HepG2 (cell line): ENCODE measurements around the gene ABT1. TPM values are rescaled to one million over a fixed set of nuclear protein-coding genes. Genes with fewer than 3 reads are reported as not detected.
A peak's percentile ranks its signal among the peaks of the same experiment; 100 is the strongest.

Experiments
- KDM5B ChIP-seq: sonication (generic); formaldehyde crosslinking; IDR thresholded peaks from 2 replicates; pipeline ENCODE4 v1.4.0; 2020; ENCODE audit warnings: missing genetic modification reagents, mild to moderate bottlenecking, borderline replicate concordance
- MATR3 ChIP-seq: sonication (generic); formaldehyde crosslinking; IDR thresholded peaks from 2 replicates; pipeline ENCODE4 v1.4.0; 2020; ENCODE audit warnings: missing genetic modification reagents
- MAZ ChIP-seq, 2 experiments: sonication (generic) in 1 of 2; formaldehyde crosslinking in 1 of 2; IDR thresholded peaks; 2 replicates each; pipeline versions ENCODE4 v1.5.0 to v1.6.1; 2012 to 2020; ENCODE audit warnings: low read depth in 2 of 2, mild to moderate bottlenecking in 2 of 2, borderline replicate concordance in 1 of 2, improper control_type of control experiment in 1 of 2, low read length in 1 of 2, missing genetic modification reagents in 1 of 2, moderate library complexity in 1 of 2
- MYPOP ChIP-seq: sonication (generic); formaldehyde crosslinking; IDR thresholded peaks from 2 replicates; pipeline ENCODE4 v1.8.1; 2023; ENCODE audit warnings: mild to moderate bottlenecking, moderate library complexity, missing genetic modification reagents
- NCOA1 ChIP-seq: sonication (generic); formaldehyde crosslinking; IDR thresholded peaks from 2 replicates; pipeline ENCODE4 v1.9.0; 2021; ENCODE audit warnings: missing genetic modification reagents
- NR2F1 ChIP-seq, 2 experiments: fragments of 450-650 bp in 1 of 2; formaldehyde crosslinking in 1 of 2; IDR thresholded peaks; 2 replicates each; pipeline versions ENCODE4 v1.5.0 to v1.6.1; 2016 to 2020; ENCODE audit warnings: mild to moderate bottlenecking in 1 of 2, missing compliant biosample characterization in 1 of 2, missing genetic modification reagents in 1 of 2, moderate library complexity in 1 of 2
- PATZ1 ChIP-seq: sonication (generic); formaldehyde crosslinking; IDR thresholded peaks from 2 replicates; pipeline ENCODE4 v1.4.0; 2020; ENCODE audit warnings: missing genetic modification reagents
- PRDM4 ChIP-seq: sonication (generic); formaldehyde crosslinking; IDR thresholded peaks from 2 replicates; pipeline ENCODE4 v1.9.0; 2021; ENCODE audit warnings: missing genetic modification reagents, borderline replicate concordance
- SOX5 ChIP-seq: IDR thresholded peaks from 2 replicates; pipeline ENCODE4 v1.6.1; 2016; ENCODE audit warnings: borderline replicate concordance
- SRSF9 ChIP-seq: fragments of 200-400 bp; formaldehyde crosslinking; IDR thresholded peaks from 2 replicates; pipeline ENCODE4 v1.6.1; 2018; ENCODE audit warnings: borderline replicate concordance, mild to moderate bottlenecking, low read depth, low read length; ENCODE audit not compliant: insufficient read depth, poor library complexity, severe bottlenecking
- STAT5B ChIP-seq: sonication (generic); formaldehyde crosslinking; IDR thresholded peaks from 2 replicates; pipeline ENCODE4 v1.4.0; 2020; ENCODE audit warnings: missing genetic modification reagents
- ZBTB2 ChIP-seq: sonication (generic); formaldehyde crosslinking; IDR thresholded peaks from 2 replicates; pipeline ENCODE4 v1.8.0; 2022; ENCODE audit warnings: low read depth, missing genetic modification reagents
- ZC3H13 ChIP-seq: sonication (generic); formaldehyde crosslinking; IDR thresholded peaks from 2 replicates; pipeline ENCODE4 v1.8.1; 2023; ENCODE audit warnings: mild to moderate bottlenecking, missing genetic modification reagents, moderate library complexity
- ZKSCAN8 ChIP-seq: IDR thresholded peaks from 2 replicates; pipeline ENCODE4 v1.6.1; 2016; ENCODE audit warnings: borderline replicate concordance, missing genetic modification reagents, missing compliant biosample characterization
- ZNF343 ChIP-seq: sonication (generic); formaldehyde crosslinking; IDR thresholded peaks from 2 replicates; pipeline ENCODE4 v1.4.0; 2020; ENCODE audit warnings: mild to moderate bottlenecking, missing genetic modification reagents
- ZNF354B ChIP-seq: sonication (generic); formaldehyde crosslinking; IDR thresholded peaks from 2 replicates; pipeline ENCODE4 v1.8.0; 2022; ENCODE audit warnings: mild to moderate bottlenecking, missing genetic modification reagents
- ZNF556 ChIP-seq: sonication (generic); formaldehyde crosslinking; IDR thresholded peaks from 2 replicates; pipeline ENCODE4 v1.4.0; 2020; ENCODE audit warnings: mild to moderate bottlenecking, missing genetic modification reagents, borderline replicate concordance
- ZNF790 ChIP-seq: sonication (generic); formaldehyde crosslinking; IDR thresholded peaks from 2 replicates; pipeline ENCODE4 v1.8.0; 2022; ENCODE audit warnings: missing genetic modification reagents, mild to moderate bottlenecking, borderline replicate concordance
- polyA plus RNA-seq, 8 experiments: library from polyadenylated mRNA; depleted of rRNA in 3 of 8; stranded (reverse) in 7 of 8; unstranded in 1 of 8; fragments of >200 nt; fragmentation: Illumina TruSeq in 4 of 8; extraction: Trizol in 4 of 8; gene quantifications; 2 replicates each; pipeline versions ENCODE4 v1.2.1 to v1.2.3, GENCODE V29; 2011 to 2016; ENCODE audit warnings: low read depth in 4 of 8, missing spikeins in 1 of 8, mixed read lengths in 1 of 8; ENCODE audit not compliant: insufficient read depth in 1 of 8
- total RNA-seq, 5 experiments: library from RNA; depleted of rRNA; stranded (reverse); fragments of >200 nt; fragmentation: Illumina TruSeq; extraction: Trizol; gene quantifications; 2 replicates each; pipeline ENCODE4 v1.2.3, GENCODE V29; 2016; ENCODE audit warnings: low read depth in 1 of 5

ABT1 gene
- total and polyA plus RNA-seq, 2 of the 13 experiments (the other 11 are each of a cell fraction or from before 2014, with no cell fraction given): 38.4 TPM

- TF ChIP-seq SRSF9 (no peak), PRDM4 (CRISPR knock-in tag) (no peak; the same call in 1 of the 2 replicates), MATR3 (no peak), ZNF343 (CRISPR knock-in tag) (no peak), ZC3H13 (no peak), SOX5 (CRISPR knock-in tag) (peak; percentile 38; the same call in 1 of the 2 replicates), NCOA1 (CRISPR knock-in tag) (no peak), NR2F1 (CRISPR knock-in tag; IDR thresholded peaks at IDR 0.05) (peak in 1 of 2 experiments; percentile 29; a peak in 1 of 4 replicates), ZBTB2 (no peak), ZKSCAN8 (peak; percentile 94), MYPOP (peak; percentile 84; the same call in 1 of the 2 replicates), ZNF556 (CRISPR knock-in tag) (peak; percentile 34; the same call in 1 of the 2 replicates), KDM5B (CRISPR knock-in tag) (peak; percentile 74), ZNF354B (CRISPR knock-in tag) (no peak), STAT5B (no peak), ZNF790 (CRISPR knock-in tag) (no peak), MAZ (IDR thresholded peaks at IDR 0.05; ENCODE audit: borderline replicate concordance, low read depth, low read length) (no peak), MAZ (CRISPR knock-in tag; IDR thresholded peaks at IDR 0.05; ENCODE audit: low read depth) (0 out of 2 replicates have a peak, but pooled peaks have one; percentile 40), PATZ1 (CRISPR knock-in tag) (peak; percentile 40; the same call in 1 of the 2 replicates)
Measured at GRCh38 chr6:26556263-26557070, 40.3 kb upstream of the ABT1 start (continued).
